T-helper 9 cell (primary cell): Measurements from ENCODE around the gene REC8.

Experiments used
- DNase-seq: peaks from one replicate; pipeline ENCODE4 v3.0.0-alpha.2; 2020

REC8 gene

GRCh38 chr14:24160499-24160849, 11.4 kb upstream of the REC8 start:
- DNase-seq: no peak

GRCh38 chr14:24160850-24161804, 10.8 kb upstream of the REC8 start, which contains the start of gene IRF9:
TSS of gene IRF9 (plus strand) at chr14:24161265. CDS start at chr14:24162145, 880 bp downstream.
- DNase-seq: peak; percentile 97

- no peak for DNase-seq
Measured at GRCh38 chr14:24162093-24162492, 9.8 kb upstream of the REC8 start.

- no peak for DNase-seq
Measured at GRCh38 chr14:24164518-24164991, 7.3 kb upstream of the REC8 start.

- DNase-seq: no peak
Measured at GRCh38 chr14:24165785-24166184, 6.1 kb upstream of the REC8 start.

- no peak for DNase-seq
Measured at GRCh38 chr14:24167469-24168114, 4.3 kb upstream of the REC8 start.

- DNase-seq: no peak
Measured at GRCh38 chr14:24172261-24172860, 481 bp downstream of the REC8 start.

- DNase-seq: no peak
Measured at GRCh38 chr14:24172871-24173281, 996 bp downstream of the REC8 start.

- no peak for DNase-seq
Measured at GRCh38 chr14:24176599-24176998, 4.7 kb downstream of the REC8 start.

GRCh38 chr14:24177041-24177825, 5.4 kb downstream of the REC8 start:
- DNase-seq: no peak

- DNase-seq: no peak
Measured at GRCh38 chr14:24177891-24178290, 6.0 kb downstream of the REC8 start.

GRCh38 chr14:24178399-24179178, 6.7 kb downstream of the REC8 start:
- DNase-seq: no peak

GRCh38 chr14:24179294-24179960, 7.5 kb downstream of the REC8 start:
- no peak for DNase-seq

GRCh38 chr14:24179961-24180796, 8.3 kb downstream of the REC8 start:
- no peak for DNase-seq

GRCh38 chr14:24181371-24182077, 9.6 kb downstream of the REC8 start:
- no peak for DNase-seq

- DNase-seq: no peak
Measured at GRCh38 chr14:24182110-24182882, 10.4 kb downstream of the REC8 start.

- DNase-seq: no peak
Measured at GRCh38 chr14:24183014-24183481, 11.2 kb downstream of the REC8 start.

- DNase-seq: no peak
Measured at GRCh38 chr14:24184104-24184970, 12.5 kb downstream of the REC8 start.
